OCI-LY7 (cell line): ENCODE measurements around the gene FBLN1. TPM values are rescaled to one million over a fixed set of nuclear protein-coding genes. Genes with fewer than 3 reads are reported as not detected.

Experiments
- BruUV-seq: library from RNA; stranded (reverse); fragments of 400-500 nt; replicated peaks from 2 replicates; lab custom pipeline; 2021; lab: Mats Ljungman, UMichigan
- CTCF ChIA-PET: fragments of 300-600 bp; sonication (Branson Sonifier 250); formaldehyde crosslinking; loops from one replicate; lab custom pipeline; 2022; ENCODE audit warnings: antibody characterized with exemption; ENCODE audit not compliant: unreplicated experiment; lab: Charles Lee
- POLR2A ChIA-PET: fragments of 300-600 bp; sonication (Branson Sonifier 250); formaldehyde crosslinking; loops from one replicate; lab custom pipeline; 2022; ENCODE audit warnings: antibody characterized with exemption; lab: Charles Lee
- DNase-seq: peaks from one replicate; pipeline ENCODE4 v3.0.0-alpha.2; 2015; ENCODE audit warnings: low spot score
- H2AFZ ChIP-seq: fragments of 200-600 bp; sonication (generic), shearing (Covaris generic); 2 replicates; pipeline ENCODE4 v1.6.1; 2014; ENCODE audit warnings: mild to moderate bottlenecking, antibody characterized with exemption, low read length, moderate library complexity
- H3K27ac ChIP-seq: fragments of 200-600 bp; sonication (generic); 2 replicates; pipeline ENCODE4 v1.5.1; 2014; ENCODE audit warnings: mixed run types, low read depth, mild to moderate bottlenecking, moderate library complexity, low read length, inconsistent platforms; ENCODE audit not compliant: poor library complexity, severe bottlenecking
- H3K36me3 ChIP-seq: fragments of 200-600 bp; sonication (generic); 2 replicates; pipeline ENCODE4 v1.6.1; 2014; ENCODE audit warnings: mild to moderate bottlenecking, antibody characterized with exemption, low read length, moderate library complexity, mixed read lengths; ENCODE audit not compliant: insufficient read depth
- H3K4me1 ChIP-seq: fragments of 200-600 bp; sonication (generic); 2 replicates; pipeline ENCODE4 v1.5.1; 2014; ENCODE audit warnings: mild to moderate bottlenecking, low read length; ENCODE audit not compliant: insufficient read depth, poor library complexity, severe bottlenecking
- H3K4me2 ChIP-seq: fragments of 200-600 bp; sonication (generic); 2 replicates; pipeline ENCODE4 v1.6.1; 2014; ENCODE audit warnings: mild to moderate bottlenecking, low read length
- H3K4me3 ChIP-seq: fragments of 200-600 bp; sonication (generic); 2 replicates; pipeline ENCODE4 v1.5.1; 2014; ENCODE audit warnings: mild to moderate bottlenecking, low read depth, low read length; ENCODE audit not compliant: poor library complexity, severe bottlenecking
- H3K79me2 ChIP-seq: fragments of 200-600 bp; sonication (generic); 2 replicates; pipeline ENCODE4 v1.6.1; 2016; ENCODE audit warnings: low read depth, mild to moderate bottlenecking, low read length, moderate library complexity, mixed read lengths; ENCODE audit not compliant: insufficient read depth
- H3K9me2 ChIP-seq: fragments of 200-600 bp; sonication (generic); 2 replicates; pipeline ENCODE4 v1.6.1; 2016; ENCODE audit warnings: mild to moderate bottlenecking, low read length, mixed read lengths; ENCODE audit not compliant: insufficient read depth
- H3K9me3 ChIP-seq: fragments of 200-600 bp; sonication (generic); 2 replicates; pipeline ENCODE4 v1.6.1; 2014; ENCODE audit warnings: mild to moderate bottlenecking, mixed run types, low read length, mixed read lengths
- H4K20me1 ChIP-seq: fragments of 200-600 bp; sonication (generic); 2 replicates; pipeline ENCODE4 v1.6.1; 2014; ENCODE audit warnings: mild to moderate bottlenecking, antibody characterized with exemption, low read length, moderate library complexity, mixed read lengths; ENCODE audit not compliant: insufficient read depth
- EZH2phosphoT487 ChIP-seq: fragments of 200-600 bp; sonication (generic); IDR thresholded peaks from 2 replicates; pipeline ENCODE4 v1.6.1; 2018; ENCODE audit warnings: low read depth, borderline replicate concordance, mild to moderate bottlenecking, mixed run types, antibody characterized with exemption, low read length, moderate library complexity, mixed read lengths
- intact Hi-C: fragments of 100-400 bp; cut with micrococcal nuclease; formaldehyde crosslinking; loops from one replicate; pipeline ENCODE4 v1.10.0; 2022; ENCODE audit not compliant: unreplicated experiment
- total RNA-seq, 2 experiments: library from RNA; depleted of rRNA in 1 of 2; stranded (reverse); fragments of >200 nt in 1 of 2; shearing (Covaris generic) in 1 of 2; gene quantifications; 2 replicates each; pipeline ENCODE4 v1.2.3, GENCODE V29; 2014 to 2022
- TF ChIP-seq, protein P1 (sequence below): fragments of 200-600 bp; sonication (generic); conservative IDR thresholded peaks from 2 replicates; pipeline ENCODE4 v1.5.1; 2014; ENCODE audit warnings: mild to moderate bottlenecking, antibody characterized with exemption, low read length, moderate library complexity, mixed read lengths

Gene FBLN1
- total RNA-seq, 2 experiments from 2014 or later, result not detected

DNA sequence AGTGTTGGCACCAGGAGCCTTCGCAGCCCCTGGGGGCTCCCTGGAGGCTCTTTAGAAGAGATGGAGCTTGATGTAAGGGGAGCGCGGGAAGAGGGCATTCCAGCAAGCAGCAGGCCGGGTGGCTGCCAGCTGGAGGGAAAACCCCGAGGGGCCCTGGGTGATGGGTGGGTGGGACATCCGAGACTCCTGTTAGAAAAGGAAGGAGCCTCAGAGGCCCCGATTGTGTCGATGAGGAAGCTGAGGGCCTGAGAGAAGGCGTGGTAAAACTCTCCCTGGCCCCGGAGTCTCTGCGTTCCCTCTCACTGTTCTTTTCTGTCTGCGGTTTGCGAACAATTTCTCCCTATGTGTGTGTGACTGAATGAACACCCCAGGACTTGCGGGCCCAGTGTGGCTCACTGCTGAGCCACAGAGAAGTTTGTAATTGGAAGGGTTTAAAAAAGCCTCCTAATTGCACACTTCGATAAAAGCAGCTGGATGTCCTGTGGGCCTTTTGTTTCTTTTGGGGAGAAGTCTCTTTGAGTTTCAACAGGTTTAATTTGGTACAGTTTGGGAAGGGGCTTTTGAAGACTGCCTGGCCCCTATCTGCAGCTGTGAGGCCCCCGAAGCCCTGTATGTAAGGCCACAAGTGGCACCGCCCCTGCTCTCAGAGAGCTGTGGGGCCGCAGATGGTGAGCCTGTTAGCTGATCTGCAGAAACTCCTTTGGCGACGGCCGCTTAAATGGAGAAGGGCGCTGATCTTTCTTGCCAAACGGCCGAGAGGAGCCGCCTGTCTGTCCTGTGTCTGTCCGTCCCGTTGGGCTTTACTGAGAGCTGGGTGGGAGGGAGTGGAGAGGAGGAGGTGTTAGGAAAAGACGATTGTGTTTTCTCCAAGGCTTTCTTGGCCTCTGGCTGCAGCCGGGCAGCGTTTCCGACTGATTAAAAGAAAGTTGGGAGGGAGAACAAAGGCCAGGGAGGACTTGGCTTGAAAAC, 2.0 kb downstream of the FBLN1 start:
- no TSS peak for BruUV-seq
- ChIA-PET CTCF (no interaction called here), POLR2A (interaction anchor here (0.7 kb wide), 1 partner anchor 1514 kb away, joined by 3 read pairs; no protein-coding TSS in a partner anchor)
- H3K4me2 ChIP-seq, result no peak overlapping the region
- no peaks in the 10 kb centered on the region for H3K36me3 ChIP-seq
- intact Hi-C loops, result no loop called here
- TF ChIP-seq, protein P1, sequence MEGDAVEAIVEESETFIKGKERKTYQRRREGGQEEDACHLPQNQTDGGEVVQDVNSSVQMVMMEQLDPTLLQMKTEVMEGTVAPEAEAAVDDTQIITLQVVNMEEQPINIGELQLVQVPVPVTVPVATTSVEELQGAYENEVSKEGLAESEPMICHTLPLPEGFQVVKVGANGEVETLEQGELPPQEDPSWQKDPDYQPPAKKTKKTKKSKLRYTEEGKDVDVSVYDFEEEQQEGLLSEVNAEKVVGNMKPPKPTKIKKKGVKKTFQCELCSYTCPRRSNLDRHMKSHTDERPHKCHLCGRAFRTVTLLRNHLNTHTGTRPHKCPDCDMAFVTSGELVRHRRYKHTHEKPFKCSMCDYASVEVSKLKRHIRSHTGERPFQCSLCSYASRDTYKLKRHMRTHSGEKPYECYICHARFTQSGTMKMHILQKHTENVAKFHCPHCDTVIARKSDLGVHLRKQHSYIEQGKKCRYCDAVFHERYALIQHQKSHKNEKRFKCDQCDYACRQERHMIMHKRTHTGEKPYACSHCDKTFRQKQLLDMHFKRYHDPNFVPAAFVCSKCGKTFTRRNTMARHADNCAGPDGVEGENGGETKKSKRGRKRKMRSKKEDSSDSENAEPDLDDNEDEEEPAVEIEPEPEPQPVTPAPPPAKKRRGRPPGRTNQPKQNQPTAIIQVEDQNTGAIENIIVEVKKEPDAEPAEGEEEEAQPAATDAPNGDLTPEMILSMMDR, result no peak
- TF ChIP-seq EZH2phosphoT487, result no peak
- no peaks in the 10 kb centered on the region for H3K4me1 ChIP-seq
- no peaks in the 10 kb centered on the region for H3K79me2 ChIP-seq
- H4K20me1 ChIP-seq, result no peaks in the 10 kb centered on the region
- no peak overlapping the region for H3K4me3 ChIP-seq
- no peak overlapping the region for H3K27ac ChIP-seq
- no peak overlapping the region for H2AFZ ChIP-seq
- H3K9me3 ChIP-seq, result no peaks in the 10 kb centered on the region
- H3K9me2 ChIP-seq, result no peaks in the 10 kb centered on the region
- no peak for DNase-seq

DNA sequence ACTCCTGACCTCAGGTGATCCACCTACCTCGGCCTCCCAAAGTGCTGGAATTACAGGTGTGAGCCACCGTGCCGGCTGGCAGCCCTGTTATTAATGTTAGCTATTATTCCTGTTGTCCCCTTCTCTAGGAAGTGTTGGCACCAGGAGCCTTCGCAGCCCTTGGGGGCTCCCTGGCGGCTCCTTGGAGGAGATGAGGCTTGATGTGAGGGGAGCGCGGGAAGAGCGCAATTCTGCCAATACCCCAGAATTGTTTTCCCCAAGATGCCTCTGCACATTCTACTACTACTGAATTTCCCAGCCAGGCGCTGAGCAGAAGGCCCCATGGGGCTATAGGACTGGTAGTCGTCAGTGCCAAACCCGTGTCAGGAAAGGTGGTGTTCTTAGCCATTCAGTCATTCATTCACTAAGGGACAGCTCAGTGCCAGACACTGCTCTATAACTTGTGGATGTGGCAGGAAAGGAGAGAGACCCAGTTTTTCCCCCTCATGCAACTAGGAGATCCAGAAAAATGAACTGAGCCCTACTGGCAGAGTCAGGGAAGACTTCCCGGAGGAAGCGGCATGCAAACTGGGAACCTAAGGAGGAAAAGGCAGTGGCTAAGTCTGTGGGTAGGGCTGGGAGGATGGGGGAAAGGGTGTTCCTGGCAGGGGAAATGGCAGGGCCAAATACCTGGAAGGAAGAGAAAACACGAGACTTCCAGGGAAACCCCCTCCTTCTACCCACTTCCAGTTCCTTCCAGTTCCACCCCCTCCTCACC, 3.5 kb downstream of the FBLN1 start:
- no peak overlapping the region for H3K4me3 ChIP-seq
- H3K9me2 ChIP-seq, result no peaks in the 10 kb centered on the region
- H3K36me3 ChIP-seq, result no peaks in the 10 kb centered on the region
- no peaks in the 10 kb centered on the region for H3K9me3 ChIP-seq
- DNase-seq, result no peak
- no peaks in the 10 kb centered on the region for H4K20me1 ChIP-seq
- no peak overlapping the region for H3K27ac ChIP-seq
- no TSS peak for BruUV-seq
- no peaks in the 10 kb centered on the region for H3K79me2 ChIP-seq
- H2AFZ ChIP-seq, result no peak overlapping the region
- intact Hi-C loops, result no loop called here
- no peak for TF ChIP-seq EZH2phosphoT487
- H3K4me1 ChIP-seq, result no peaks in the 10 kb centered on the region
- ChIA-PET CTCF (no interaction called here), POLR2A (no interaction called here)
- H3K4me2 ChIP-seq, result no peak overlapping the region

DNA sequence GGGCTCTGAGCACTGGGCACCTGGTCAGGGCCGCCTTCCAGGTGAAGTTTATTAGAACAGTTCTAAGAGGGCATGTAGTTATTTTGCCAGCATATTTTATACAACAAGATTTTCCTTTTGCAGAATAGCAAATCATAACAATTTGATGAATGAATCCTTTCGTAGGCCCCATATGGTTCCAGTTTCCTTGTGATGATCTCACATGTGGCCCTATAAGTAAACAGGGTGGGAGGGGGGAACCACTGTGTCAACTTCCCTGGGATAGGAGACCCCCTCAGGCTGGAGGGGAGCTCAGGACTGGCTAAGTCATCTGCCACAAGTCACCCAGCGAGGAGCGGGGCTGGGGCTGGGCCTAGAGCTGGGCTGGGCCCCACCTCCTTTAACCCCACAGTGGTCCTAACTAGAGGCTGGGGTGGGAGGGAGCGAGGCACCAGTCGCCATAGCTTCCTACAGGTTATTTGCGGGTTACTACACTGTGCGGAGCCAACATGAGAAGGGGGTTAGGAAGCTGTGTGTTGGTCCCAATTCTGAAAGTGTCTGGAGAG, 4.2 kb downstream of the FBLN1 start:
- Histone ChIP-seq H3K9me3 (no peaks in the 10 kb centered on the region), H3K4me2 (no peak overlapping the region), H3K9me2 (no peaks in the 10 kb centered on the region), H3K79me2 (no peaks in the 10 kb centered on the region), H3K4me3 (no peak overlapping the region), H2AFZ (no peak overlapping the region), H3K4me1 (no peaks in the 10 kb centered on the region), H3K36me3 (no peaks in the 10 kb centered on the region), H3K27ac (no peak overlapping the region), H4K20me1 (no peaks in the 10 kb centered on the region)
- TF ChIP-seq, protein P1, result no peak
- no peak for TF ChIP-seq EZH2phosphoT487
- intact Hi-C loops, result no loop called here
- BruUV-seq, result no TSS peak
- POLR2A ChIA-PET, result no interaction called here
- CTCF ChIA-PET, result no interaction called here
- DNase-seq, result no peak
